Measurements from ENCODE around the gene NID2. TPM values are rescaled to one million over a fixed set of nuclear protein-coding genes. Genes with fewer than 3 reads are reported as not detected.

The NID2 gene
- total and polyA plus RNA-seq, 10 of the 15 experiments (the other 5 are each of a cell fraction or from before 2014, with no cell fraction given): 0.04 to 0.49 (median 0.23) TPM; not detected in 3

GRCh38 chr14:52058341-52058740 lies 10.5 kb downstream of the NID2 start:
- FAIRE-seq (no peak), DNase-seq (ENCODE audit: low read depth, low spot score) (no peak), ATAC-seq (no peak)
- no TSS peak for BruUV-seq (replicated peaks)
- intact Hi-C loops (cut with micrococcal nuclease; ENCODE audit: unreplicated experiment): no loop called here
- Histone ChIP-seq H3K27ac (ENCODE audit: control insufficient read depth, insufficient read depth) (no peak overlapping the region), H3K79me2 (ENCODE audit: control insufficient read depth, insufficient read depth, low read length) (no peaks in the 10 kb centered on the region), H3K4me2 (ENCODE audit: control insufficient read depth, insufficient read depth) (no peak overlapping the region), H2AFZ (ENCODE audit: control insufficient read depth, low read depth, low read length) (no peak overlapping the region), H4K20me1 (ENCODE audit: control insufficient read depth, insufficient read depth) (no peaks in the 10 kb centered on the region), H3K9me3 (replicated peaks; ENCODE audit: control insufficient read depth, insufficient read depth, low read length) (no peaks in the 10 kb centered on the region), H3K4me3 (no peak overlapping the region), H3K9ac (ENCODE audit: control insufficient read depth, insufficient read depth, low read length) (no peak overlapping the region), H3K36me3 (ENCODE audit: control insufficient read depth in 2 of 2, insufficient read depth in 2 of 2, low read length in 1 of 2) (no peaks in the 10 kb centered on the region; a peak in 1 of 4 replicates), H3K27me3 (replicated peaks in 1 of 2; ENCODE audit: control insufficient read depth in 2 of 2, insufficient read depth in 2 of 2, low read length in 1 of 2) (no peaks in the 10 kb centered on the region; a peak in 1 of 4 replicates), H3K4me1 (ENCODE audit: control insufficient read depth, insufficient read depth, low read length) (no peaks in the 10 kb centered on the region)
- ChIA-PET POLR2A (no interaction called here), SMC1A (ENCODE audit: uncharacterized antibody, unreplicated experiment) (no interaction called here), RAD21 (ENCODE audit: unreplicated experiment) (interaction anchor here (0.9 kb wide), 1 partner anchor 8 kb away, joined by 5 read pairs; no protein-coding TSS in a partner anchor), CTCF (no interaction called here)
- WGBS (ENCODE audit: insufficient coverage, insufficient replicate concordance, low lambda C conversion rate, missing lambda C conversion rate): 12% methylated on average over 3 of the region's 3 CpGs
- no peak for TF ChIP-seq TCF3 (IDR thresholded peaks at IDR 0.05; ENCODE audit: borderline replicate concordance, insufficient read depth, low read depth, low read length)
- TF ChIP-seq BHLHE40 (IDR thresholded peaks at IDR 0.05; ENCODE audit: borderline replicate concordance in 1 of 2, low read depth in 2 of 2, low read length in 1 of 2): no peak
- no peak for TF ChIP-seq NR2F1 (conservative IDR thresholded peaks at IDR 0.05)
- TF ChIP-seq NFIC (IDR thresholded peaks at IDR 0.05; ENCODE audit: low read depth, low read length): no peak
- TF ChIP-seq, protein P1, sequence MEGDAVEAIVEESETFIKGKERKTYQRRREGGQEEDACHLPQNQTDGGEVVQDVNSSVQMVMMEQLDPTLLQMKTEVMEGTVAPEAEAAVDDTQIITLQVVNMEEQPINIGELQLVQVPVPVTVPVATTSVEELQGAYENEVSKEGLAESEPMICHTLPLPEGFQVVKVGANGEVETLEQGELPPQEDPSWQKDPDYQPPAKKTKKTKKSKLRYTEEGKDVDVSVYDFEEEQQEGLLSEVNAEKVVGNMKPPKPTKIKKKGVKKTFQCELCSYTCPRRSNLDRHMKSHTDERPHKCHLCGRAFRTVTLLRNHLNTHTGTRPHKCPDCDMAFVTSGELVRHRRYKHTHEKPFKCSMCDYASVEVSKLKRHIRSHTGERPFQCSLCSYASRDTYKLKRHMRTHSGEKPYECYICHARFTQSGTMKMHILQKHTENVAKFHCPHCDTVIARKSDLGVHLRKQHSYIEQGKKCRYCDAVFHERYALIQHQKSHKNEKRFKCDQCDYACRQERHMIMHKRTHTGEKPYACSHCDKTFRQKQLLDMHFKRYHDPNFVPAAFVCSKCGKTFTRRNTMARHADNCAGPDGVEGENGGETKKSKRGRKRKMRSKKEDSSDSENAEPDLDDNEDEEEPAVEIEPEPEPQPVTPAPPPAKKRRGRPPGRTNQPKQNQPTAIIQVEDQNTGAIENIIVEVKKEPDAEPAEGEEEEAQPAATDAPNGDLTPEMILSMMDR (IDR thresholded peaks at IDR 0.05 in 2 of 3, conservative IDR thresholded peaks at IDR 0.05 in 1 of 3; ENCODE audit: control insufficient read depth in 2 of 3, extremely low read depth in 1 of 3, insufficient read depth in 1 of 3, low read depth in 3 of 3, low read length in 3 of 3): no peak
- in situ Hi-C loops (cut with MboI): no loop called here

GRCh38 chr14:52055167-52055566 lies 13.7 kb downstream of the NID2 start:
- POLR2A ChIA-PET: no interaction called here
- Histone ChIP-seq H2AFZ (ENCODE audit: control insufficient read depth, low read depth, low read length) (no peak overlapping the region), H3K27me3 (replicated peaks in 1 of 2; ENCODE audit: control insufficient read depth in 2 of 2, insufficient read depth in 2 of 2, low read length in 1 of 2) (no peaks in the 10 kb centered on the region; a peak in 1 of 4 replicates), H3K27ac (ENCODE audit: control insufficient read depth, insufficient read depth) (no peak overlapping the region), H3K79me2 (ENCODE audit: control insufficient read depth, insufficient read depth, low read length) (no peaks in the 10 kb centered on the region), H4K20me1 (ENCODE audit: control insufficient read depth, insufficient read depth) (no peaks in the 10 kb centered on the region), H3K9me3 (replicated peaks; ENCODE audit: control insufficient read depth, insufficient read depth, low read length) (no peaks in the 10 kb centered on the region), H3K9ac (ENCODE audit: control insufficient read depth, insufficient read depth, low read length) (no peak overlapping the region), H3K4me2 (ENCODE audit: control insufficient read depth, insufficient read depth) (no peak overlapping the region), H3K36me3 (ENCODE audit: control insufficient read depth in 2 of 2, insufficient read depth in 2 of 2, low read length in 1 of 2) (no peaks in the 10 kb centered on the region; a peak in 1 of 4 replicates), H3K4me3 (no peak overlapping the region), H3K4me1 (ENCODE audit: control insufficient read depth, insufficient read depth, low read length) (no peaks in the 10 kb centered on the region)
- RAD21 ChIA-PET (ENCODE audit: unreplicated experiment): no interaction called here
- intact Hi-C loops (cut with micrococcal nuclease; ENCODE audit: unreplicated experiment): no loop called here
- FAIRE-seq (no peak), DNase-seq (ENCODE audit: low read depth, low spot score) (no peak), ATAC-seq (no peak)
- SMC1A ChIA-PET (ENCODE audit: uncharacterized antibody, unreplicated experiment): no interaction called here
- in situ Hi-C loops (cut with MboI): no loop called here
- CTCF ChIA-PET: no interaction called here
- TF ChIP-seq TCF7 (IDR thresholded peaks at IDR 0.05; ENCODE audit: borderline replicate concordance) (no peak), RCOR1 (conservative IDR thresholded peaks at IDR 0.05; ENCODE audit: low read depth, low read length) (no peak)
- TF ChIP-seq, protein P2, sequence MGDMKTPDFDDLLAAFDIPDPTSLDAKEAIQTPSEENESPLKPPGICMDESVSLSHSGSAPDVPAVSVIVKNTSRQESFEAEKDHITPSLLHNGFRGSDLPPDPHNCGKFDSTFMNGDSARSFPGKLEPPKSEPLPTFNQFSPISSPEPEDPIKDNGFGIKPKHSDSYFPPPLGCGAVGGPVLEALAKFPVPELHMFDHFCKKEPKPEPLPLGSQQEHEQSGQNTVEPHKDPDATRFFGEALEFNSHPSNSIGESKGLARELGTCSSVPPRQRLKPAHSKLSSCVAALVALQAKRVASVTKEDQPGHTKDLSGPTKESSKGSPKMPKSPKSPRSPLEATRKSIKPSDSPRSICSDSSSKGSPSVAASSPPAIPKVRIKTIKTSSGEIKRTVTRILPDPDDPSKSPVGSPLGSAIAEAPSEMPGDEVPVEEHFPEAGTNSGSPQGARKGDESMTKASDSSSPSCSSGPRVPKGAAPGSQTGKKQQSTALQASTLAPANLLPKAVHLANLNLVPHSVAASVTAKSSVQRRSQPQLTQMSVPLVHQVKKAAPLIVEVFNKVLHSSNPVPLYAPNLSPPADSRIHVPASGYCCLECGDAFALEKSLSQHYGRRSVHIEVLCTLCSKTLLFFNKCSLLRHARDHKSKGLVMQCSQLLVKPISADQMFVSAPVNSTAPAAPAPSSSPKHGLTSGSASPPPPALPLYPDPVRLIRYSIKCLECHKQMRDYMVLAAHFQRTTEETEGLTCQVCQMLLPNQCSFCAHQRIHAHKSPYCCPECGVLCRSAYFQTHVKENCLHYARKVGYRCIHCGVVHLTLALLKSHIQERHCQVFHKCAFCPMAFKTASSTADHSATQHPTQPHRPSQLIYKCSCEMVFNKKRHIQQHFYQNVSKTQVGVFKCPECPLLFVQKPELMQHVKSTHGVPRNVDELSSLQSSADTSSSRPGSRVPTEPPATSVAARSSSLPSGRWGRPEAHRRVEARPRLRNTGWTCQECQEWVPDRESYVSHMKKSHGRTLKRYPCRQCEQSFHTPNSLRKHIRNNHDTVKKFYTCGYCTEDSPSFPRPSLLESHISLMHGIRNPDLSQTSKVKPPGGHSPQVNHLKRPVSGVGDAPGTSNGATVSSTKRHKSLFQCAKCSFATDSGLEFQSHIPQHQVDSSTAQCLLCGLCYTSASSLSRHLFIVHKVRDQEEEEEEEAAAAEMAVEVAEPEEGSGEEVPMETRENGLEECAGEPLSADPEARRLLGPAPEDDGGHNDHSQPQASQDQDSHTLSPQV (IDR thresholded peaks at IDR 0.05): no peak
- BruUV-seq (replicated peaks): no TSS peak
- WGBS (ENCODE audit: insufficient coverage, insufficient replicate concordance, low lambda C conversion rate, missing lambda C conversion rate): 0% methylated on average over 2 of the region's 2 CpGs

Data from GM12878 (cell line).